Glomerular endothelial cell (primary cell): ENCODE data around the gene MEX3B. TPM values are rescaled to one million over a fixed set of nuclear protein-coding genes. Genes with fewer than 3 reads are reported as not detected.
A peak's percentile ranks its signal among the peaks of the same experiment; 100 is the strongest.

Experiments
- DNase-seq: peaks from one replicate; pipeline ENCODE4 v3.0.0-alpha.2; 2011; ENCODE audit warnings: low read depth, low spot score; ENCODE audit errors: extremely low read depth
- total RNA-seq: library from RNA; depleted of rRNA; stranded (reverse); fragments of >200 nt; gene quantifications from 2 replicates; pipeline ENCODE4 v1.2.3, GENCODE V29; 2015

Gene MEX3B
- total RNA-seq, result 15.6 and 23.6 TPM in 2 replicates

- DNase-seq, result peak; percentile 61
These were observed at the start of gene MEX3B for GRCh38 chr15:82045892-82046665. Gene MEX3B, minus strand, starts transcription at chr15:82046018. Its CDS starts 313 bp downstream, at chr15:82045705.

DNA sequence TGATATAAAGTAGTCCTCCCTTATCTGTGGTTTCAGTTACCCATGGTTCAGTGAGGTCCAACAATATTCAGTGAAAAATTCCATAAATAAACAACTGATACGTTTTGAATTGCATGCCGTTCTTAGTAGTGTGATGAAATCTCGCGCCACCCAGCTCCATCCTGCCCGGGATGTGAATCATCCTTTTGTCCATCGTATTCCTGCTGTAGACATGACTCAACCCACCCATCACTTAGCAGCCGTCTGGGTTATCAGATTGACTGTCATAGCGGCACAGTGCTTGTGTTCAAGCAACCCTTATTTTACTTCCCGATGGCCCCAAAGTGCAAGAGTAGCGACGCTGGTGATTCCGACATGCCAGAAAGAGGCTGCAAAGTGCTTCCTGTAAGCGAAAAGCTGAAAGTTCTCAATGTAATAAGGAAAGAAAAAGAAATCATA is 48.0 kb upstream of the MEX3B start:
- peak; percentile 34 for DNase-seq

DNA sequence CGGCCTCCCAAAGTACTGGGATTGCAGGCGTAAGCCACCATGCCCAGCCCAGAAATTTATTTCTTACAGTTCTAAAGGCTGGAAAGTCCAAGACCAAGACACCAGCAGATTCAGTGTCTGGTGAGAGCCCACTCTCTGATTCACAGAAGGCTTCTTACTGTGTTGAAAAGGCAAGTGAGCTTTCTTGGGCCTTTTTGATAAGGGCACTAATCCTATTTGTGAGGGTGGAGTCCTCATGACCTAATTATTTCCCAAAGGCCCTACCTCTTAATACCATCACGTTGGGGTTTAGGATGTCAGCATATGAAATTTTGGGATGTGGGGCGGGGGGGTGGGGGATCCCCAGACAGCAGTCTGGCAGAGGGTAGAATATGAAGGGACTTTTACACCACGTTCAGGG is 47.5 kb upstream of the MEX3B start:
- no peak for DNase-seq

- no peak for DNase-seq
These were observed 45.9 kb upstream of the MEX3B start for GRCh38 chr15:82091636-82092140.

DNA sequence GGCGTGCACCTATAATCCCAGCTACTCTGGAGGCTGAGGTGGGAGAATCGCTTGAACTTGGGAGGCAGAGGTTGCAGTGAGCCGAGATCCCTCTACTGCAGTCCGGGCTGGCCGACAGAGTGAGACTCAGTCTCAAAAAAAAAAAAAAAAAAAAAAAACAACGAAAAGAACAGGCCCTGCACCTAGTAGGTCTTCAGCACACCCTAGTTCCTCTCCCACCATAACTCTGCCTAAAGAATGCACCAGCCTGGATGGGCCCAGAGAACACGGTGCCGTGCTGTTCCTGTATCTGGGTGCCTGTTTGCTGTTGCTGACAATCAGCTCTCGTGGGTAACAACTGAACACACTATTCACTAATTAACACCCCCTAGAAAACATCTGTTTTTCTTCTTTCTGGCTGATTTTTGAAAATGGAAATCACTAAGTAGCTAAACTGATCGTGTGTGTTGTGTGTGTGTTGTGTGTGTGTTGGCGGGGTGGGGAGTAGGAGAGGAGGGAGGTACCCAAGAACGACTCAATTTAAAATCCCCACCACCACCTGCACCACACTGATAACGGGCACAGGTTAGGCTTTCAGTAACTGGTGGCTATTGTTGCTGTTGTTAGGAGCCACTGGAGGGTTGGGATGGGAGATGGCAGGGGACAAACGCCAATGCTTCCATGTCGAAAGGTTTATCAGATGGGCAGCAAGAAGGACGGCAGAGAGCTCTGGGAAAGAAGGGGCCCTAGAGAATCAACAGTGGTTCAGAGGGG is 40.6 kb upstream of the MEX3B start:
- no peak for DNase-seq

DNA sequence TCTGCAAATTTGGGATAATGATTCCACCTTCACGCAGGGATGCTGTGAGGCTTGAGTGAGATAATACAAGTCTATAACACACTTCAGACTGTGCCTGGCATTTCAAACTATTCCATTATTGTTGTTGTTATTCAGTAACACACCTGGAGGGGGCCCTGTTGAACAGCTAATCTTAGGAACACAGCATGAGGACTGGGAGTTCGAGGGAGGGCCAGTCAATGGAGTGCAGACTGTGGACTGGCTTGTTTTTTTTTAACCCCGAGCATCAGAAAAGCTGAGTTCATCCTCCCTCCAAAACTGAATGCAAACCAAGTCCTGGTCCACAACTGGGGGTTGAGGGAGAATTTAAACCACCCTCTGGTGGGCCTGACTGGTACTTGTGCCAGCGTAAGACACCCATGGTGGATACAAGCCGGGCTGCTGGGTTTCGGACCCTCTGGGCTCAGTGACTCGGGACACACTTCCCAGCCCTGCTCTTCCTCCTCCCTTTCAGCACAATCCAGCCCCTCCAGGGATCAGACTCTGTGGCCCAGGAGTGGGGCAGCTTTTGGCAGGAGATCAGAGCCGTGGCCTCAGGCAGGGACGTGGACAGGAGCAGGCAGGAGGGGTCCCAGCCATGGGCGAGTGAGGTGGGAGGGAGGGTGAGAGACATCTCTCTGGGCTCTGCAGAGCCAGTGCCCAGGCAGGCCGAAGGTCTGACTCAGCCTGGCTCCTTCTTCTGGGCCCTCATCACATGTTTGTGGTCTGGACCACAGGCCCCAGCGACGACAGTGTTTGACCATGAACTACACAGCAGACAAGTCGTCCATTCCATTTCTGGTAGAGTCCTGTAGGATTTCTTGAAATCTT is 36.3 kb upstream of the MEX3B start:
- DNase-seq, result no peak

DNA sequence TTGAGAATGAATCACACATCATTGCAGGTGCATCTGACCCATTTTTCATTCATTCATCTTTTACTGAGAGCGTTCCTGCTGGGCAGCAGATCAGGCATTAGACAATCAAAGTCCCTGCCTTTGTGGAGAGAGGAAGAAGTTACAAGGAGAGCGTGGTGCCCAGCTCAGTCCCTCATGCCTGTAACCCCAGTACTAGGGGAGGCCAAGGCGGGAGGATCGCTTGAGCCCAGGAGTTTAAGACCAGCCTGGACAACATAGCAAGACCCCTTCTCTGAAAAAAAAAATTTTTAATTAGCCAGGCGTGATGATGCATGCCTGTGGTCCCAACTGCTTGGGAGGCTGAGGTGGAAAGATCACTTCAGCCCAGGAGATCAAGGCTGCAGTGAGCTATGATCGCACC is 35.0 kb upstream of the MEX3B start:
- no peak for DNase-seq

GRCh38 chr15:82079736-82080135 is 33.9 kb upstream of the MEX3B start:
- no peak for DNase-seq

GRCh38 chr15:82074610-82075009 is 28.8 kb upstream of the MEX3B start:
- DNase-seq, result no peak

DNA sequence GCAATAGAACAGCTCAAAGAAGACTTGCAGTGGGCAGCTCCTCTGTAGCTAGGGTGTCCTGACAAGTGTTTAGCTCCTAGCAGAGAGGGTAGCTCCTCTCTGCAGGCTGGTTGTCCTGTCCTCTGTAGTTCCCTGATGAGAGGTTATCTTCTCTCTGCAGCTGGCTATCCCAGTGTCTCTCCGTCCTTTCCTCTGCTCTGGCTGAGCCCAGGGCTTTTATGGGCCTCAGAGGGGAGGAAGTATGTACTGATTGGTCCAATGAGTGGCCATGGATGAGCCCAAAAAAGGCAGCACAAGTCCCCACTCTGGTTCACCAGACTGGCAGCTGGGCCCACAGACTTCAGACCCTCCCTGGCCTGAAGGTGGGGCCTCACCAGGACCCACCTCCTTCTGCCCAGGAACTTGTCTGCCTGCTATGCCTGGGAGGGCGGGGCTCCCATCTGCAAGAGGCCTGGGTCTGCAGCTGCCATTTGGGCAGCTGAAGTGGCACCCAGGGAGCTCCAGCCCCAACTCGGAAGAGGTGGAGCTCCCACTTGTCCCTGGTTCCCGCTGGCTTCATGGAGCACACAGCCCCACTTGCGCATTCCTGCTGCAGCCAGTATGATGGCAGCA is 27.2 kb upstream of the MEX3B start:
- DNase-seq, result no peak

DNA sequence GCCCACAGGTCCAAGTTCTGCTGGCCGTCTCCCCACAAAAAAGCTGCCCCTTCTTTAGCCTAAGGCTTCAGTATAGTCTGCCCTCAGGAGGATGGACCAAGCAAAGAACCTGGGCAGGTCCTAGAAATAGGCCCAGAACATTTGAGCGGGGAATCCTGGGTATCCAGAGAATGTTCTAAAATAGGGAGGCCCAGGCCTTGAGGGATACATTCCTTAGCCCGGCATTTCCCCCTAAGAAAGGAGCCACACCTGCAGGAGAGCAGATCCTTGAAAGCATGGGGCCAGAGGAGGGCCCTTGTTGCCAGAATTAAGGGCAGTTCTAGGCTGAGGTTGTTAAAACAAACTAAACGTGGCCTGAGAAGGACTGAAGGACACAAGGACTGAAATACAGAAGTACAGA is 20.6 kb upstream of the MEX3B start:
- no peak for DNase-seq

DNA sequence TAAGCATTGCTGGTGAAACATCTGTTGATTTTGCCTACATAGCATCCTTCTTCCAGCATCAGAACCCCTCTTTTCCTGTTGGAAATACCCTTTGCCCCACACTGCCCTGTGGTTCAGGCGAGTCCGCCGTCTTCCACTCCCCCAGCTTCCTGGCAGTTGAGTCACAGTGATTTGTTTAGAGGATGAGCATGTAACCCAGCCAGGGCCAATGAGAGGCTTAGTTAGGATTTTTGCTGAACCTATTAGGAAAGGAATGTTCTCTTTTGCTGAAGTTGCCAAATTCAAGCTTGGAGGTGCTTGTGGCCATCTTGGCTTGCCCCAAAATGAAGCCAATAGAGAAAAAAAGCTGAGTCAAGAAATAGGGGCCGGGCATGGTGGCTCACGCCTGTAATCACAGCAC is 19.0 kb upstream of the MEX3B start:
- DNase-seq, result no peak

GRCh38 chr15:82062479-82063454 is 16.9 kb upstream of the MEX3B start:
- no peak for DNase-seq

- no peak for DNase-seq
These were observed 15.0 kb upstream of the MEX3B start for GRCh38 chr15:82060817-82061216.

GRCh38 chr15:82058517-82059204 is 12.8 kb upstream of the MEX3B start:
- DNase-seq, result no peak

DNA sequence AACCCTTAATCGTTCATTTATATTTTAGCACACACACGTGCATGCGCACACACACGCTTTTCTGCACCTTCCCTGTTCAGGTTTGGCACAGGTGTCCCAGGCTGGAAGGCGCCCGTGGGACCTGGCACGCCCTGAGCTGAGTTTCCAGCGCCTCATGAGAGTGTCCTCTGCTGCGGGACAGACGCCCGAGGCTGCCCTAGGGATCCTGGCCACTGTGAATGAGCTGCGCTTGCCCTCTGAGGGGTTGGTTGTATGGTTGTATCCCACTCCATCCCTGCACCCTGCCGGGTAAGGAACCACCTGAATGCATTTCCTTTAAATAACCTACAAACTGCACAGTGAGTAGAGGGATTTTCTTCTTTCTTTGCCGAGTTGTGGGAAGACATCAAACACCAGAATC is 12.2 kb upstream of the MEX3B start:
- no peak for DNase-seq

DNA sequence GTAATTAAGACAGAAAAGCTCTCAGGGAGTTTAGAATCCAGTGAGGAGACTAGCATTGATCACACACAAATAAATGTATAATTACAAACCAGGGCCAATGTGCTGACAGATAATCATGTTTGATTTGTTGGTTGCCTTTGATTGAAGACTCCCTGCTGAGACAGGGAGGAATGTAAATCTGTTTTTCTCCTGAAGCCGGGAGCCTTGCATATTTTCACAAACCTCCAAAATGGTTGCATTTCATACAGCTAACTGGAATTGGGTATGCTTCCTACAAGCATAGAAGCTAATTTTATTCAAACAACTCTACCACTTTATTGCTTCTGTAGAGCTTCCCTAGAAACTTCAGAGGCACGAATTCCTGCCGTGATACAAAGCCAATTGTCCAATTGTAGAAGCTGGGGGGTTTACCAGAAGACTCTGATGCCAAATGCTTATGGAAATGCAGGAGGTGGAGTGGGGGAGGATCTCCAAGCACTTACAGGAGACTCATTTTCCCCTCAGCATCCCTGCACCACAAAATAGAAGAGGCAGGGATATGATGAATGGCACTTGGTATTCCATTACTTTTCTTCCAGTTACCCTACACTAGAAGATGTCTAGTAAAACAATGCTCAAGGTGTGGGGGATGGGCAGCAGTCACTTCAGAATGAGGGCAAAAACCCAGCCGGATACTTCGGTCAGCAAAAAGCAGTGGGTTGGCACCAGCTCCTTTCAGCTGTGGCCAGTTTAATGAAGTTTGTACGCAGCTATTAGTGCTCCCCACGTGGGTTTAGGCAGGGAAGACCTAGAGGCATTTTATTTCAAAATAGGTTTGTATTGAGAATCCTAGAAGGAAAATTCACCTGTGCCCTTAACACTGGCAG is 11.4 kb upstream of the MEX3B start:
- DNase-seq, result no peak

GRCh38 chr15:82052751-82053150 is 6.9 kb upstream of the MEX3B start:
- no peak for DNase-seq
